Measurements from ENCODE around the gene CCDC8.
A peak's percentile ranks its signal among the peaks of the same experiment; 100 is the strongest.
"Not testable (repeated sequence)": the region's sequence is repeated elsewhere in the genome, so short reads cannot be mapped to it uniquely, and the experiment has no call there.

Gene CCDC8

GRCh38 chr19:46404055-46404752, 9.2 kb downstream of the CCDC8 start:
- peak; percentile 45 for DNase-seq

- DNase-seq: no peak
Observed at GRCh38 chr19:46402725-46403124, 10.6 kb downstream of the CCDC8 start.

- DNase-seq: not testable (repeated sequence)
Observed at GRCh38 chr19:46397801-46398479, 15.4 kb downstream of the CCDC8 start.

GRCh38 chr19:46394402-46394797, 19.0 kb downstream of the CCDC8 start:
- DNase-seq: no peak

DNA sequence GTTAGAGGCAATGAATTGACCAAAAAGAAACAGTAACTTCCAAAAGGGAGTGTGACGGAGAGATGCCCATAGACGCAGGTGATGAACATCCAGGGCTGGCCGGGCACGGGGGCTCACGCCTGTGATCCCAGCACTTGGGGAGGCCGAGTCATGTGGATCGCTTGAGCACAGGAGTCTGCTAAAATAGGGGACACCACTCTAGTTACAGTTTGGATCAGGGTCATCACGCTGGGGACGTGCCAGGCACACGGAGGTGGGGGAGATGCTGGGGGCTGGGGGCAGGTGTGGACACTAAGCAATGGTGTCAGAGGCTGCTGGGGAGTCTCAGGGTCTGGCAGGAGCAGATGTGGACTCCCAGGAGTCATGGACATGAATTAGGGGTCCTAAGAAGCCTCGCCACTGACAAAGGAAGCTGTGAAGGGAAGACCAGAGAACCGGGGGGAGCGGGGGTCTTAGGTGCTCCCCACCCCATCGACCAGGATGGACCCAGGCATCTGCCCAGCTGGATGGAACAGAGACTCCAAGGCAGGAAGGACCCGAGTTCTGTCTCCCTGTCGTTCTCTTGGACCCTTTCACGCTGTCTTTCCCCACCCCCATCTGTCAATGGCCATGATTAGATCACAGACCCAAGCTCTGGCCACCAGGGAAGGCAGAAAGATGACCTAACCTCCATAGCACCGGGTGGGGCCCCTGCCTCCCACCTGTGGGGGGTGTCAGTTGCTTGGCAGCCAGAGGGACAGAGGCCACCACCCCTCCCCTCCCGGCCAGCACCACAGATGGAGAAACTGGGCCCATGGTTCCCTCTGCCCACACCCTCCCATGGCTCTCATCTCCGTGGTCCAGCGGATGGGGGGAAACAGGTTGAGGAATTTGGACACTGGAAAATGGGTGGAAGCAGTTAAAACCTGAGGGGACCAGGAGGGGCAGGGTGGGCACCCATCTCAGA, 19.6 kb downstream of the CCDC8 start:
- no peak for DNase-seq

GRCh38 chr19:46392837-46393236, 20.5 kb downstream of the CCDC8 start:
- DNase-seq: no peak

GRCh38 chr19:46392252-46392801, 21.0 kb downstream of the CCDC8 start:
- peak; percentile 88 for DNase-seq

GRCh38 chr19:46391296-46392251, 21.8 kb downstream of the CCDC8 start:
- DNase-seq: no peak

DNA sequence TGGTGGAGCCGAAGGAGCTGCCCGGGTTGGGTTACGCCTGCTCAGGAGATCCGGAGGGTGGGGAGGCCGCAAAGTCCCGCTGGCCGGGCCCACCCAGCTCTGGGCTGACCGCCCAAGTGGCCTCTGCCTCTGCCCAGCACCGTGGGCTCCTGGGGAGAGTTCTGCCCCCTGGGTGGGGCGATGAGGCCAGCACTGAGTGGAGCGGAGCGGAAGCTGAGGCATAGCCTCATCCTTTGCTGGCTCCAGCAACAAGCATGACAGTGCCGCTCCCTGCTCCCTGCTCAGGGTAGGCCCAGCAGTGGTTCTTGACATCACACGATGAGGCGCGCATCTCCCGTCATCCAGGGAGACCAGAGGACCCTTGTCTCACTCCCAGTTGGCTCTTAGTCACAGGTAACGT, 22.5 kb downstream of the CCDC8 start:
- no peak for DNase-seq

DNA sequence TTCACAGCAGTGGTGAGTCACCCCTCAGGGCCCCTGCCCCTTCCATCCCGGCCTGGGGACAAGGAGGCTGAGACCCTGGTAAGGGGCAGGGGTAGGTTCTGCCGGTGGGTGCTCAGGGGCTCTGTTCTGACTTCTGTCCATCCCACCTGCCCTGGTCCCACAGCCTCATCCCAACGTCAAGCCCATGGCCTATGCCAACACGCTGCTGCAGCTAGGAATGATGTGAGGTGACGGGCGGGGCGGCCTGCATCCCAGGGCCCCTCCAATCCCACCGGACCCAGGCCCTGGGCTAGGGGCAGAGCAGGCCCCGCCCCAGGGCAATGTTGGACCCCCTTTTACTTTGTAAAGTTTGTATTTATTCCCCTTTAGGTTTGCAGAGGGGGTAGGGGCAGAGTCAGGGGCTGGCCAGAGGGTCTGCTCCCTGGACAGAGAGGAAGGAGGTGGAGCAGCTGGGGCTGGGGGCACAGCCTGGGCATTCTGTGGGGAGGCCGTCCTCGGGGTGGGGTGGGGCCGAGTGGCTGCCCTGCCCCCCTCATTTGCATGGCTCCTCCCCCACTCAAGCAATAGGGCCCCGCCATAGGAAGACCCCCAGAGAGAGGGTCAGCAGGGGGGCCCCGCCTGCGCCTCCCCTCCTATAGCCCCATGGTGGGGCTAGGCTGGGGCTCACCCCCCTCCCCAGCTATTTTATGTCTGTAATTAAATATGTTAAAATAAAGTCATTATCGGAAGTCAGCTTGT, 23.1 kb downstream of the CCDC8 start:
- DNase-seq: no peak

DNA sequence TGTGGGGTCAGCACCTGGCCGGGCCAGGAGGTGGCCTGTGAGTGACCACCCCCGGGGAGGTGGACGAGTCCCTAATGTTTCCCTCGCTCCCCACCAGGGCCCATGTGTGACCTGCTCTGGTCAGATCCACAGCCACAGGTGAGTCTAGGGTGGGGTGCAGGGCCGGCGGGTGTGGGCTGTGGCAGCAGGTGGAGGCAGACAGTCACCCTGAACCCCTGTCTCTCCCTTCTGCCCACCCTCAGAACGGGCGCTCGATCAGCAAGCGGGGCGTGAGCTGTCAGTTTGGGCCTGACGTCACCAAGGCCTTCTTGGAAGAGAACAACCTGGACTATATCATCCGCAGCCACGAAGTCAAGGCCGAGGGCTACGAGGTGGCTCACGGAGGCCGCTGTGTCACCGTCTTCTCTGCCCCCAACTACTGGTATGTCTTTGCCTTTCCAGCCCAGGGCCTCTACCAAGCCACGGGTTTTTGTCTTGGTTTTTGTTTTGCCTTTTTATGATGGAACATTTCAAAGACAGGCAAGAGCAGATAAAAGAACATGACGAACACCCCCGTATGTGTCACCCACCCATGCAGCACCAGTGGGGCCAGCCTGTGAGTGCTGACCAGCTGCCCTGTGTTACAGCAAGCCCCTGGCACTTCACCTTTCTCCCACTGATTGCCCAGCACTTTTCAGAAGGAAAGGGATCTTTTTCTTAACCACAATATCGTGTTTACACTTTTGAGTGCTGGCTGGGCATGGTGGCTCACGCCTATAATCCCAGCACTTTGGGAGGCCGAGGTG, 24.9 kb downstream of the CCDC8 start:
- DNase-seq: no peak

- no peak for DNase-seq
Observed at GRCh38 chr19:46387713-46388130, 25.6 kb downstream of the CCDC8 start.

DNA sequence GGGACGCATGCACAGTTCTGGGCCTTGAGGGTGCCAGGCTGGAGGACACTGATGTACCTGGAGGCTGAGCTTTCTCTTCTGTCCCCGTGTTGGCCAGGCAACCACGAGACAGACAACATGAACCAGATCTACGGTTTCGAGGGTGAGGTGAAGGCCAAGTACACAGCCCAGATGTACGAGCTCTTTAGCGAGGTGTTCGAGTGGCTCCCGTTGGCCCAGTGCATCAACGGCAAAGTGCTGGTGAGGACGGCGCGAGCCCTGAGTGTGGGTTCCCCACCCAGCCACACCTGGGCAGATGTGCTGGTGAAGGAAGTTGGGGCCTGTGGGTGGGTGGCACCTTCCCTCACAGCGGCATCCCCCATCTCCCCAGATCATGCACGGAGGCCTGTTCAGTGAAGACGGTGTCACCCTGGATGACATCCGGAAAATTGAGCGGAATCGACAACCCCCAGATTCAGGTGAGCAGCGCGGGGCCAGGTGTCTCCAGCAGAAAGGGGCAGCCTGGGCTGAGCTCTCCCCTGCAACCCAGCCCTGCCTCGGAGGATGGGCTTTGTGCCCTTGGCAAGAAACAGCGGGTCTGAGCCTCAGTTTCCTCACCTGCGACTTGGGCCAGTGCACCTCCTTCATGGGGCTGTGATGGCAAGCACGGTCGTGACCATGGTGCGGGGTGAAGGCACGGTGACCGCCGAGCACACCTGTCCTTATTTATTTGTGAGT, 26.2 kb downstream of the CCDC8 start:
- no peak for DNase-seq

DNA sequence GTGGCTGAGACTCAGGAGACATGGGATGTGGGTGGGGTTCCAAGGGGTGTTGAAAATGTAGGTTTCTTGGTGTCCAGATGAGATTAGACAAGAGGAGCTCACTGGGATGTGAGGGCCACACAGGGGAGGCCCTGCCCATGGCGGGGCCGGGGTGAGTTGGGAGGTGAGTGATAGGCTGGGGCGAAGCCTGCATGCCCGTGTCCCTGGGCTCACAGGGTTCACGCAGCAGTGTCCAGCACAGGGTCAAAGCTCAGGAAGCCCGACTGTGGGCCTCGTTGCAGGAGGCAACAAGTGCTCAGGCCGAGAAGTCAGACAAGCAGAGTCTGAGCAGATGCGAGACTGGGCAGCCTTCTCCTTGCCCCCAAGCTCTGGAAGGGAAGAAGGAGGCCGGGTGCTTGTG, 27.2 kb downstream of the CCDC8 start:
- DNase-seq: no peak

- no peak for DNase-seq
Observed at GRCh38 chr19:46385636-46386035, 27.7 kb downstream of the CCDC8 start.

- DNase-seq: no peak
Observed at GRCh38 chr19:46384396-46384795, 29.0 kb downstream of the CCDC8 start.

DNA sequence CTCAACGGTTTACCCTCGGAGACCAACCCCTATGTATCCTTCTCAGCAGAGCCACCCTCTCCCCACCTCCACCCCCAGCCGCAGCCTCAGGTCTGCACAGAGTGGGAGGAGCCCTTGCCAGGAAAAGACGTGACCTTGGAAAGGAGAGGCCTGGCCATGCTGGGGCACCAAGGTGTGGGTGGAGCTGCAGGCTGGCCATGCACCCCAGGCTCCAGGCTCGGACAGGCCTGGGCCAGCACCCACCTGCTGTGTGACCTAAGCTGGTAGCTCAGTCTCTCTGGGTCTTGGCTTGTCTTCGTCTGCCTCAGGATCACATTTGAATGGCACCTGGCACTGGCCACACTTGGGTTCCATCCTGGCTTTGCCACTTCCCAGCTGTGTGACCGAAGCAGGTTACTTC, 29.5 kb downstream of the CCDC8 start:
- DNase-seq: no peak

- no peak for DNase-seq
Observed at GRCh38 chr19:46383171-46383815, 30.1 kb downstream of the CCDC8 start.

All from fibroblast of skin of scalp (primary cell).